ENCODE results near the gene HOXC10.

Gene HOXC10

DNA sequence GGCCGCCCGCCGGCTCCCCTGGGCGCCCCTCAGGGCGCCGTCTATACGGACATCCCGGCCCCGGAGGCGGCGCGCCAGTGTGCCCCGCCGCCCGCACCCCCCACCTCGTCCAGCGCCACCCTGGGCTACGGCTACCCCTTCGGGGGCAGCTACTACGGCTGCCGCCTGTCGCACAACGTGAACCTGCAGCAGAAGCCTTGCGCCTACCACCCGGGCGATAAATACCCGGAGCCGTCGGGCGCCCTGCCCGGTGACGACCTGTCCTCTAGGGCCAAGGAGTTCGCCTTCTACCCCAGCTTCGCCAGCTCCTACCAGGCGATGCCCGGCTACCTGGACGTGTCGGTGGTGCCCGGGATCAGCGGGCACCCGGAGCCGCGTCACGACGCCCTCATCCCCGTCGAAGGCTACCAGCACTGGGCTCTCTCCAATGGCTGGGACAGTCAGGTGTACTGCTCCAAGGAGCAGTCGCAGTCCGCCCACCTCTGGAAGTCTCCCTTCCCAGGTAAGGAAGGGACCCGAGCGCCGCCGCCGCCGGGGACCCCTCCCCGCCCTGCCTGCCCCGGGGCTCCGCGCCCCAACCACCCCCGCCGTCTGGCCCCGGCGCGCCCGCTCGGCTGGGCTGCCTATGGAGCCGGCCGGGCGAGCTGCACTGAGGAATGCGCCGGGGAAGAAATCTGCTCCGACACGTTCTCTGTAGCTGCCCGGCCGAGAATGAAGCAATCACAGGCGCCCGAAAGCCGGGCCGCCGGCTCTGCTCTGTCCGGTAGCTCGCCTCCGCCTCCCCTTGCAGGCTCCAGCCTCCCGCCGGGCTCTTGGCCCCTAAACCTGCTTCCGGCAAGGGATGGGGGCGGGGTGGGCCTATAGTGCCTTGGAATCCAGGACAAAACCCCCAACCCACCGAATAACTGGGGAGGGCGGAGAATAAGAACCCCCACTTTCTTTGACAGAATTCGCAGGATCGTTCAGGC, 45.5 kb upstream of the HOXC10 start:
- in situ Hi-C loops (cut with HindIII; ENCODE audit: low sequenced_read_pairs): no loop called here
- DNase-seq (ENCODE audit: low read depth): no peak
- TF ChIP-seq CTCF (IDR thresholded peaks at IDR 0.05; ENCODE audit: low read depth, low read length, missing control alignments): no peak
- no peak overlapping the region for H3K4me3 ChIP-seq (ENCODE audit: low read depth, low read length)

GRCh38 chr12:53940443-53941014, 44.4 kb upstream of the HOXC10 start:
- no peak for DNase-seq (ENCODE audit: low read depth)
- no peak overlapping the region for H3K4me3 ChIP-seq (ENCODE audit: low read depth, low read length)
- TF ChIP-seq CTCF (IDR thresholded peaks at IDR 0.05; ENCODE audit: low read depth, low read length, missing control alignments): no peak
- in situ Hi-C loops (cut with HindIII; ENCODE audit: low sequenced_read_pairs): no loop called here

DNA sequence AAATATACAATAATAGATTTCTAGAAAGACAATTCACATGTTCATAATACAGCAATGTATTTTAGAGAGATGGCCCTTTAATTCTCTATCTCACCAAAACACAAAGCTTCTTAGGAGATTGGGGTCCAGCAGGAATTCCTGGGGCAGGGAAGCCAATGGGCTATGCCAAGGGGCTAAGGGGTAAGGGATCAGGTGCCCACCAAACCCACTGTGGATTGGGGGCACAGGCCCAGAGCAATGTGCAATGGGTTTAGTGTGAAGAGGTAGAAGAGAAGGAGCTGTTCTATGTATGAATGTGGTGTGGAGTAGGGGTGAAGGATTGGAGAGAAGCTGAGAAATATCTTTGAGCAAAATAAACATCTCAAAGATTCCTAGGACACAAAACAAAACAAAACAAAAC, 43.8 kb upstream of the HOXC10 start:
- no peak for DNase-seq (ENCODE audit: low read depth)
- no peak for TF ChIP-seq CTCF (IDR thresholded peaks at IDR 0.05; ENCODE audit: low read depth, low read length, missing control alignments)
- in situ Hi-C loops (cut with HindIII; ENCODE audit: low sequenced_read_pairs): no loop called here
- no peak overlapping the region for H3K4me3 ChIP-seq (ENCODE audit: low read depth, low read length)

GRCh38 chr12:53941750-53942149, 43.2 kb upstream of the HOXC10 start:
- TF ChIP-seq CTCF (IDR thresholded peaks at IDR 0.05; ENCODE audit: low read depth, low read length, missing control alignments): no peak
- no peak for DNase-seq (ENCODE audit: low read depth)
- H3K4me3 ChIP-seq (ENCODE audit: low read depth, low read length): no peak overlapping the region
- in situ Hi-C loops (cut with HindIII; ENCODE audit: low sequenced_read_pairs): no loop called here

DNA sequence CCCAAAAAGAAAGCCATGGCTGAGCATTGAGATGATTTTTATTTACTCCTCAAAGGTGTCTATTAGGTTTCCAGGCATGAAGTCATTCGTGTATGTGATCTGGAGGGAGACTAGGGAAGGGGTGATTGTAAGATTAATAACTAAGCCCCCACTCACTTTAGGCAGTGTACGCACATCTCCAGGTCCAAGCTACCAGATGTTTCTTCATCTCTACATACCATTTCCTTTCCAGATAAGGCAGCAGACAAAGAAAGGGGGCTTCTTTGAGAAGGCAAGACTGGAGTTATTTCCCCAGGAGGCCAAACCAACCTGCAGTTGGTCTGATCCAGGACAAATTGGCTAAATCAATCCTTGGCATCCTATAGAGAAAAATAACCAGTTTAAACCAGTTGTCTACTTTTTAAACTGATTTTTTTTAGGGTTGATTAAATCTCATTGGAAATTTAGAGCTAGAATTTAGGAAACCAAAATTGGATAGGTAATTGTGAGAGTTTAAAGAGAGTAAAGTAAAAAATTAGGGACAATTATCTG, 42.4 kb upstream of the HOXC10 start:
- in situ Hi-C loops (cut with HindIII; ENCODE audit: low sequenced_read_pairs): no loop called here
- TF ChIP-seq CTCF (IDR thresholded peaks at IDR 0.05; ENCODE audit: low read depth, low read length, missing control alignments): no peak
- no peak overlapping the region for H3K4me3 ChIP-seq (ENCODE audit: low read depth, low read length)
- no peak for DNase-seq (ENCODE audit: low read depth)

DNA sequence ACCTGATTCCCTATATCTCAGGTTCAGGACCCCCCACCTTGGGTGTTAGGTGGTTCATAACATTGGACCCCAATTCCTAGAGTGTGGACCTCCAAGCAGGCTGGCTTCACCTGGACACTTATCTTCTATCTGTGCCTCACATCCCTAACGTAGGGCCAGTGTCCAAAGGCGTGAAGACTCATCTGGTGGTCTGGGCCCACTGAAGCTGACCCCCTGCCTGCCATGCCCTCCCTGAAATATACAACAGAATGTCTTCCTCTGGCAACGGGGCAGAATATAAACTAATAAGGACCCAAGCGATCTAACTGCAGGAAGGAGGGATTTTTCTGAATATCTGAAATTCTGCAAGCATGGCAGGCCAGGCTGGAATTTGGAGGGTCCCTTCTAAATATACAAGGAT, 40.7 kb upstream of the HOXC10 start:
- TF ChIP-seq CTCF (IDR thresholded peaks at IDR 0.05; ENCODE audit: low read depth, low read length, missing control alignments): no peak
- no peak overlapping the region for H3K4me3 ChIP-seq (ENCODE audit: low read depth, low read length)
- in situ Hi-C loops (cut with HindIII; ENCODE audit: low sequenced_read_pairs): no loop called here
- DNase-seq (ENCODE audit: low read depth): no peak

All from astrocyte of the cerebellum (primary cell).